Measurements from ENCODE around the gene DRD2.
"Not testable (repeated sequence)": the region's sequence is repeated elsewhere in the genome, so short reads cannot be mapped to it uniquely, and the experiment has no call there.

The DRD2 gene

GRCh38 chr11:113475160-113475761 is at the start of gene DRD2:
Gene DRD2 (minus strand): TSS chr11:113475398. CDS start chr11:113424651, 50,747 bp downstream.
- FAIRE-seq, result no peak

- not testable (repeated sequence) for FAIRE-seq
These were observed 48.7 kb upstream of the DRD2 start for GRCh38 chr11:113523906-113524305.

- FAIRE-seq, result no peak
These were observed 46.7 kb upstream of the DRD2 start for GRCh38 chr11:113521737-113522517.

GRCh38 chr11:113519989-113520613 is 44.9 kb upstream of the DRD2 start:
- no peak for FAIRE-seq

- no peak for FAIRE-seq
These were observed 43.7 kb upstream of the DRD2 start for GRCh38 chr11:113518716-113519495.

GRCh38 chr11:113517361-113517760 is 42.2 kb upstream of the DRD2 start:
- FAIRE-seq, result no peak

- FAIRE-seq, result no peak
These were observed 39.7 kb upstream of the DRD2 start for GRCh38 chr11:113514856-113515255.

- FAIRE-seq, result no peak
These were observed 32.1 kb upstream of the DRD2 start for GRCh38 chr11:113507341-113507740.

GRCh38 chr11:113506893-113507292 is 31.7 kb upstream of the DRD2 start:
- no peak for FAIRE-seq

GRCh38 chr11:113506461-113506860 is 31.3 kb upstream of the DRD2 start:
- FAIRE-seq, result no peak

- FAIRE-seq, result no peak
These were observed 30.6 kb upstream of the DRD2 start for GRCh38 chr11:113505541-113506375.

GRCh38 chr11:113505046-113505445 is 29.8 kb upstream of the DRD2 start:
- FAIRE-seq, result no peak

GRCh38 chr11:113504586-113504985 is 29.4 kb upstream of the DRD2 start:
- no peak for FAIRE-seq

- FAIRE-seq, result no peak
These were observed 28.9 kb upstream of the DRD2 start for GRCh38 chr11:113504071-113504470.

- no peak for FAIRE-seq
These were observed 22.1 kb upstream of the DRD2 start for GRCh38 chr11:113497066-113497910.

GRCh38 chr11:113496026-113496651 is 20.9 kb upstream of the DRD2 start:
- FAIRE-seq, result no peak

GRCh38 chr11:113494021-113494420 is 18.8 kb upstream of the DRD2 start:
- no peak for FAIRE-seq

GRCh38 chr11:113493206-113493605 is 18.0 kb upstream of the DRD2 start:
- no peak for FAIRE-seq

GRCh38 chr11:113488931-113489351 is 13.7 kb upstream of the DRD2 start:
- FAIRE-seq, result no peak

GRCh38 chr11:113487622-113488021 is 12.4 kb upstream of the DRD2 start:
- no peak for FAIRE-seq

- FAIRE-seq, result no peak
These were observed 9.0 kb upstream of the DRD2 start for GRCh38 chr11:113484223-113484622.

All from G401.6 (cell line).